HepG2 (cell line): Measurements from ENCODE around the gene TLE5. TPM values are rescaled to one million over a fixed set of nuclear protein-coding genes. Genes with fewer than 3 reads are reported as not detected.

ENCODE experiments used
- GATAD2A ChIP-seq: IDR thresholded peaks from 2 replicates; pipeline ENCODE4 v1.6.1; 2016
- HINFP ChIP-seq: sonication (generic); formaldehyde crosslinking; IDR thresholded peaks from 2 replicates; pipeline ENCODE4 v1.4.0; 2020; ENCODE audit warnings: low read depth, mild to moderate bottlenecking, missing genetic modification reagents
- MAF1 ChIP-seq: sonication (generic); formaldehyde crosslinking; IDR thresholded peaks from 2 replicates; pipeline ENCODE4 v1.5.0; 2020; ENCODE audit warnings: missing genetic modification reagents, borderline replicate concordance
- MATR3 ChIP-seq: sonication (generic); formaldehyde crosslinking; IDR thresholded peaks from 2 replicates; pipeline ENCODE4 v1.4.0; 2020; ENCODE audit warnings: missing genetic modification reagents
- MIER2 ChIP-seq: IDR thresholded peaks from 2 replicates; pipeline ENCODE4 v1.6.1; 2016; ENCODE audit warnings: missing biosample characterization, missing genetic modification reagents
- MTA1 ChIP-seq: sonication (generic); formaldehyde crosslinking; IDR thresholded peaks from 2 replicates; pipeline ENCODE4 v1.4.0; 2020; ENCODE audit warnings: missing genetic modification reagents, mild to moderate bottlenecking, borderline replicate concordance
- NFIC ChIP-seq: IDR thresholded peaks from 2 replicates; pipeline ENCODE4 v1.6.1; 2012; ENCODE audit warnings: mild to moderate bottlenecking, low read length, inconsistent platforms
- PBX2 ChIP-seq: IDR thresholded peaks from 2 replicates; pipeline ENCODE4 v1.6.1; 2016; ENCODE audit warnings: control low read depth
- POLR2A ChIP-seq, 2 experiments: IDR thresholded peaks; 2 replicates each; pipeline ENCODE4 v1.6.1; 2011; ENCODE audit warnings: low read depth in 2 of 2, low read length in 2 of 2, mild to moderate bottlenecking in 1 of 2, moderate library complexity in 1 of 2; ENCODE audit not compliant: insufficient read depth in 1 of 2
- PTBP1 ChIP-seq: fragments of 200-400 bp; formaldehyde crosslinking; IDR thresholded peaks from 2 replicates; pipeline ENCODE4 v1.6.1; 2018; ENCODE audit warnings: low read length, low read depth; ENCODE audit not compliant: poor library complexity, severe bottlenecking
- RBFOX2 ChIP-seq: fragments of 200-400 bp; formaldehyde crosslinking; IDR thresholded peaks from 2 replicates; pipeline ENCODE4 v1.6.1; 2017; ENCODE audit warnings: low read depth, mild to moderate bottlenecking, low read length
- RFX5 ChIP-seq: IDR thresholded peaks from 2 replicates; pipeline ENCODE4 v1.6.1; 2011; ENCODE audit warnings: low read depth, low read length, improper control_type of control experiment
- SALL1 ChIP-seq: sonication (generic); formaldehyde crosslinking; IDR thresholded peaks from 2 replicates; pipeline ENCODE4 v1.8.0; 2022; ENCODE audit warnings: mild to moderate bottlenecking, missing genetic modification reagents
- SMC3 ChIP-seq: IDR thresholded peaks from 2 replicates; pipeline ENCODE4 v1.6.1; 2011; ENCODE audit warnings: low read length, improper control_type of control experiment
- ZFP91 ChIP-seq: sonication (generic); formaldehyde crosslinking; IDR thresholded peaks from 2 replicates; pipeline ENCODE4 v1.9.0; 2022; ENCODE audit warnings: missing genetic modification reagents, mild to moderate bottlenecking, borderline replicate concordance
- ZNF121 ChIP-seq: sonication (generic); formaldehyde crosslinking; IDR thresholded peaks from 2 replicates; pipeline ENCODE4 v1.5.0; 2020; ENCODE audit warnings: mild to moderate bottlenecking, missing genetic modification reagents
- ZNF274 ChIP-seq: sonication (generic); formaldehyde crosslinking; IDR thresholded peaks from 2 replicates; pipeline ENCODE4 v1.5.1; 2020; ENCODE audit warnings: mild to moderate bottlenecking, missing genetic modification reagents
- ZNF276 ChIP-seq: sonication (generic); formaldehyde crosslinking; IDR thresholded peaks from 2 replicates; pipeline ENCODE4 v1.4.0; 2020; ENCODE audit warnings: mild to moderate bottlenecking, low read depth, missing genetic modification reagents
- ZNF33B ChIP-seq: sonication (generic); formaldehyde crosslinking; IDR thresholded peaks from 2 replicates; pipeline ENCODE4 v1.5.1; 2020; ENCODE audit warnings: mild to moderate bottlenecking, missing genetic modification reagents
- ZNF350 ChIP-seq: sonication (generic); formaldehyde crosslinking; IDR thresholded peaks from 2 replicates; pipeline ENCODE4 v1.4.0; 2020; ENCODE audit warnings: mild to moderate bottlenecking, low read depth, missing genetic modification reagents, borderline replicate concordance
- ZNF616 ChIP-seq: sonication (generic); formaldehyde crosslinking; IDR thresholded peaks from 2 replicates; pipeline ENCODE4 v1.5.0; 2020; ENCODE audit warnings: low read depth, mild to moderate bottlenecking, missing genetic modification reagents
- ZNF670 ChIP-seq: sonication (generic); formaldehyde crosslinking; IDR thresholded peaks from 2 replicates; pipeline ENCODE4 v1.8.0; 2022; ENCODE audit warnings: mild to moderate bottlenecking, missing genetic modification reagents, borderline replicate concordance
- ZSCAN22 ChIP-seq: sonication (generic); formaldehyde crosslinking; IDR thresholded peaks from 2 replicates; pipeline ENCODE4 v1.4.0; 2020; ENCODE audit warnings: mild to moderate bottlenecking, missing genetic modification reagents
- ZSCAN29 ChIP-seq: sonication (generic); formaldehyde crosslinking; conservative IDR thresholded peaks from 2 replicates; pipeline ENCODE4 v1.4.0; 2020; ENCODE audit warnings: mild to moderate bottlenecking, missing genetic modification reagents
- polyA plus RNA-seq, 8 experiments: library from polyadenylated mRNA; depleted of rRNA in 3 of 8; stranded (reverse) in 7 of 8; unstranded in 1 of 8; fragments of >200 nt; fragmentation: Illumina TruSeq in 4 of 8; extraction: Trizol in 4 of 8; gene quantifications; 2 replicates each; pipeline versions ENCODE4 v1.2.1 to v1.2.3, GENCODE V29; 2011 to 2016; ENCODE audit warnings: low read depth in 4 of 8, missing spikeins in 1 of 8, mixed read lengths in 1 of 8; ENCODE audit not compliant: insufficient read depth in 1 of 8
- total RNA-seq, 5 experiments: library from RNA; depleted of rRNA; stranded (reverse); fragments of >200 nt; fragmentation: Illumina TruSeq; extraction: Trizol; gene quantifications; 2 replicates each; pipeline ENCODE4 v1.2.3, GENCODE V29; 2016; ENCODE audit warnings: low read depth in 1 of 5
- TF ChIP-seq, protein P1 (sequence below): sonication (generic); formaldehyde crosslinking; IDR thresholded peaks from 2 replicates; pipeline ENCODE4 v1.4.0; 2020; ENCODE audit warnings: mild to moderate bottlenecking, missing genetic modification reagents
- TF ChIP-seq, protein P2 (sequence below): sonication (generic); formaldehyde crosslinking; IDR thresholded peaks from 2 replicates; pipeline ENCODE4 v1.4.0; 2020; ENCODE audit warnings: mild to moderate bottlenecking, missing genetic modification reagents

Gene TLE5
- total and polyA plus RNA-seq, 2 of the 13 experiments (the other 11 are each of a cell fraction or from before 2014, with no cell fraction given) = 62.8 to 189 TPM

DNA sequence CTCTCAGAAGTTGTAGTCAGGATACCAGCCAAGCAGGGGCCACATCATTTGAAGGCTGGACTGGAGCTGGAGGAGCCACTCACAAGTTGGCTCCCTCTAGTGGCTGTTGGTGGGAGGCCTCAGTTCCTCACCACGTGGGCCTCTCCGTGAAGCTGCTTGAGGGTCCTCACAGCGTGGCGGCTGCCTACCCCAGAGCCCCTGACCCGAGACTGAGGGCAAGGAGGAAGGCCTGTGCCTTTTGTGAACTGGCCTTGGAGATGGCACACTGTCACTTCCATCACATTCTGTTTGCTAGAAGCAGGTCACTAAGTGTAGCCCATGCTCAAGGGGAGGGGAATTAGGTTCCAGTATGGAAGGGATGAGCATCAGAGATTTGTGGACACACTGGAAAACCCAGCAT lies 46.5 kb upstream of the TLE5 start (continued):
- no peak for TF ChIP-seq MATR3 (CRISPR knock-in tag)
- TF ChIP-seq NFIC = no peak
- no peak for TF ChIP-seq MAF1 (CRISPR knock-in tag)
- TF ChIP-seq ZNF33B (CRISPR knock-in tag) = no peak
- TF ChIP-seq PBX2 (CRISPR knock-in tag) = no peak
- TF ChIP-seq MTA1 (CRISPR knock-in tag) = peak; percentile 25; the same call in 1 of the 2 replicates
- no peak for TF ChIP-seq HINFP (CRISPR knock-in tag)
- TF ChIP-seq SALL1 (CRISPR knock-in tag) = 0 out of 2 replicates have a peak, but pooled peaks have one; percentile 19
- no peak for TF ChIP-seq ZNF616 (CRISPR knock-in tag)
- no peak for TF ChIP-seq POLR2A (IDR thresholded peaks at IDR 0.05; ENCODE audit: insufficient read depth in 1 of 2, low read depth in 2 of 2, low read length in 2 of 2)
- no peak for TF ChIP-seq PTBP1
- no peak for TF ChIP-seq ZNF121 (CRISPR knock-in tag)
- TF ChIP-seq RFX5 = no peak
- TF ChIP-seq RBFOX2 = no peak
- TF ChIP-seq MIER2 = no peak
- TF ChIP-seq ZNF670 (CRISPR knock-in tag) = no peak
- TF ChIP-seq ZNF276 = no peak
- TF ChIP-seq, protein P1, sequence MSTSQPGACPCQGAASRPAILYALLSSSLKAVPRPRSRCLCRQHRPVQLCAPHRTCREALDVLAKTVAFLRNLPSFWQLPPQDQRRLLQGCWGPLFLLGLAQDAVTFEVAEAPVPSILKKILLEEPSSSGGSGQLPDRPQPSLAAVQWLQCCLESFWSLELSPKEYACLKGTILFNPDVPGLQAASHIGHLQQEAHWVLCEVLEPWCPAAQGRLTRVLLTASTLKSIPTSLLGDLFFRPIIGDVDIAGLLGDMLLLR = no peak
- no peak for TF ChIP-seq ZSCAN22 (CRISPR knock-in tag)
- no peak for TF ChIP-seq ZNF274 (CRISPR knock-in tag)
- TF ChIP-seq SMC3 = peak; percentile 79
- no peak for TF ChIP-seq ZSCAN29 (CRISPR knock-in tag)
- TF ChIP-seq, protein P2, sequence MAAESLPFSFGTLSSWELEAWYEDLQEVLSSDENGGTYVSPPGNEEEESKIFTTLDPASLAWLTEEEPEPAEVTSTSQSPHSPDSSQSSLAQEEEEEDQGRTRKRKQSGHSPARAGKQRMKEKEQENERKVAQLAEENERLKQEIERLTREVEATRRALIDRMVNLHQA (CRISPR knock-in tag) = no peak
- TF ChIP-seq ZFP91 = peak; percentile 28; the same call in 1 of the 2 replicates
- TF ChIP-seq GATAD2A = 0 out of 2 replicates have a peak, but pooled peaks have one; percentile 27
- TF ChIP-seq ZNF350 = no peak; the same call in 1 of the 2 replicates
